Tibial artery (tissue), 4 donors: ENCODE measurements around the gene KRT74.

Experiments
- DNase-seq, 2 donors: peaks; one replicate each; pipeline ENCODE4 v3.0.0-alpha.2; 2019
- H3K27ac ChIP-seq, 2 donors: fragments of 200-600 bp; sonication (generic) in 1 of 2; 1 replicate in 1 of 2; 2 replicates in 1 of 2; pipeline ENCODE4 v1.5.1; 2018 to 2019; ENCODE audit warnings: mild to moderate bottlenecking in 1 of 2
- H3K27me3 ChIP-seq, 2 donors: fragments of 200-600 bp; sonication (generic) in 1 of 2; one replicate each; pipeline versions ENCODE4 v1.5.1 to v1.6.0; 2016 to 2019
- H3K36me3 ChIP-seq, 3 donors: fragments of 200-600 bp; sonication (generic) in 2 of 3; one replicate each; pipeline ENCODE4 v1.5.1; 2016 to 2019; ENCODE audit warnings: mild to moderate bottlenecking in 2 of 3
- H3K4me1 ChIP-seq, 4 donors: fragments of 200-600 bp; sonication (generic) in 2 of 4; 1 replicate in 3 of 4; 2 replicates in 1 of 4; pipeline ENCODE4 v1.5.1; 2016 to 2019
- H3K4me3 ChIP-seq, 2 donors: fragments of 200-600 bp; sonication (generic) in 1 of 2; 1 replicate in 1 of 2; 2 replicates in 1 of 2; pipeline ENCODE4 v1.5.1; 2018 to 2019; ENCODE audit warnings: mild to moderate bottlenecking in 2 of 2
- H3K9me3 ChIP-seq, 3 donors: fragments of 200-600 bp; sonication (generic) in 1 of 3; one replicate each; pipeline ENCODE4 v1.5.1; 2016 to 2019
- intact Hi-C: fragments of 100-400 bp; cut with DNase I; formaldehyde crosslinking; loops from one replicate; pipeline ENCODE4 v1.15.0; 2023; ENCODE audit warnings: low total_unique reads
- TF ChIP-seq, protein P1 (sequence below), 2 experiments: fragments of 200-600 bp in 1 of 2; fragments of 450-650 bp in 1 of 2; IDR thresholded peaks; one replicate each; pipeline ENCODE4 v1.5.1; 2017 to 2019; ENCODE audit warnings: antibody characterized with exemption in 2 of 2, mild to moderate bottlenecking in 1 of 2, moderate library complexity in 1 of 2

Gene KRT74

DNA sequence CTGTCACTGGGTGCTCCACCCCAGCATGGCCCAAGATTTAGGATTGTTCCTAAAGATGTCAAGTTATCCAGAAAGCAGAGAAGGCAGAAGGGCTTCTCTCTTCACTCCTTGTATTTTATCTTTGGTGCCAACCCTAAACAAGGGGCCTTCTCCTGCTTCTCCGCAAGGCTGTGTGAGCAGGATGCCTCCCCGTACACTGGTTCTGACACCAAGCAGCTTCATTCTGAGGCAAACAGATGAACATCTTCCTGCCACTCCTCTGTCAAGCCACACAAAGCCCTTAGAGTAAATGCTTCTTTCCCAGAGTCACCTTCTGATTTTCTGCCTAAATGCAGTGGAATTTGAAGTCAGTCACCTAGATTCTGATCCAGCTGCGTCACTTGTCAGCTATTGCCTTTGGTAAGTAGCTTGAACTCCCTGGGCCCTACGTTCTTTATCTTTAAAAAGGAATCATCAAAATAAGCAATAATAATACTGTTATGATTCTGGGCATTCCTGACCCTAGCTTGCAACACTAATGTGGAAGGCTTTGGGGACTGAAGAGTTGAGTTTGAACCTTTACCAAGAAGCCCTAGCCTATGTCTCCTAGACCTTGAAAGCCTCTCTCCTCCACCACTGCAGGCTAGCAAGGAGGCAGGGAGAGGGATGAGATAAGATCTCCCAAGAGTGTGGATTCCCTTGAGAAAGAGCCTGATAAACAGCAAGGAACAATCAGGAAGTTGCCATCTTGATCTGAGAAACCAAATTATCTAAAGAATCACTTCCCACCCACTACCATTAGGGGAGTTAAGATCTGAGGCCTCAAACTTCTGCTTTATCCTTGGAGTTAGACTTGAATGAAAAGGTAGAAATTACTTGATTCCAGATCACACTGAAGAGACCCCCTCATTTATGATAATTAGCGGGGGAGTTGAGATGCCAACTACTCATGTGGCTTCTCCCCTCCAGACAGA, 39.1 kb upstream of the KRT74 start:
- intact Hi-C loops = loop anchor here (10.0 kb wide), 1 partner anchor 232 kb away; the partner anchor contains the start of gene KRT78
- Histone ChIP-seq H3K9me3 (no peaks in the 10 kb centered on the region), H3K27me3 (peaks cover 0 to 44% of the 10 kb centered on the region in 2 donors), H3K27ac (no peak overlapping the region), H3K4me1 (no peaks in the 10 kb centered on the region), H3K4me3 (no peak overlapping the region), H3K36me3 (no peaks in the 10 kb centered on the region)
- no peak for DNase-seq
- TF ChIP-seq, protein P1, sequence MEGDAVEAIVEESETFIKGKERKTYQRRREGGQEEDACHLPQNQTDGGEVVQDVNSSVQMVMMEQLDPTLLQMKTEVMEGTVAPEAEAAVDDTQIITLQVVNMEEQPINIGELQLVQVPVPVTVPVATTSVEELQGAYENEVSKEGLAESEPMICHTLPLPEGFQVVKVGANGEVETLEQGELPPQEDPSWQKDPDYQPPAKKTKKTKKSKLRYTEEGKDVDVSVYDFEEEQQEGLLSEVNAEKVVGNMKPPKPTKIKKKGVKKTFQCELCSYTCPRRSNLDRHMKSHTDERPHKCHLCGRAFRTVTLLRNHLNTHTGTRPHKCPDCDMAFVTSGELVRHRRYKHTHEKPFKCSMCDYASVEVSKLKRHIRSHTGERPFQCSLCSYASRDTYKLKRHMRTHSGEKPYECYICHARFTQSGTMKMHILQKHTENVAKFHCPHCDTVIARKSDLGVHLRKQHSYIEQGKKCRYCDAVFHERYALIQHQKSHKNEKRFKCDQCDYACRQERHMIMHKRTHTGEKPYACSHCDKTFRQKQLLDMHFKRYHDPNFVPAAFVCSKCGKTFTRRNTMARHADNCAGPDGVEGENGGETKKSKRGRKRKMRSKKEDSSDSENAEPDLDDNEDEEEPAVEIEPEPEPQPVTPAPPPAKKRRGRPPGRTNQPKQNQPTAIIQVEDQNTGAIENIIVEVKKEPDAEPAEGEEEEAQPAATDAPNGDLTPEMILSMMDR (IDR thresholded peaks at IDR 0.05) = no peak

DNA sequence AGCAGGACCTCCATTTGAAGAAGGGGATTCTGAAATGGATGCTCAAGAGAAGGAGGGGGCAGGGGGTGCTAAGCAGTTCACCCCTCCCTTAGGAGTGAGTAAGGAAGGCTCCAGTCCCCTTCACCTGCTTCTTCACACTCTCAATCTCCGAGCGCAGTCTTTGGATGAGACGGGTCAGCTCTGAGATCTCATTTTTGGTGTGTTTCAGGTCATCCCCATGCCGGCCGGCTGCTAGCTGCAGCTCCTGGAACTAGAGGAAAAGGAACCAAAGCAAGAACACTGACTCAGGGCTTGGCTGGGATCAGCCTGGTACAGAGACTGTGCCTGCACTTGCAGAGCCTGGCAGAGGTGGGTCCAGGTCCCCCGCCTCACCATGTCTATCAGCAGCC, 37.4 kb upstream of the KRT74 start:
- Histone ChIP-seq H3K27me3 (peaks cover 0 to 35% of the 10 kb centered on the region in 2 donors), H3K36me3 (no peaks in the 10 kb centered on the region), H3K4me1 (no peaks in the 10 kb centered on the region), H3K9me3 (no peaks in the 10 kb centered on the region), H3K4me3 (no peak overlapping the region), H3K27ac (no peak overlapping the region)
- DNase-seq = no peak
- TF ChIP-seq, protein P1 (IDR thresholded peaks at IDR 0.05) = no peak
- intact Hi-C loops = loop anchor here (10.0 kb wide), 1 partner anchor 234 kb away; the partner anchor contains the start of gene KRT78

DNA sequence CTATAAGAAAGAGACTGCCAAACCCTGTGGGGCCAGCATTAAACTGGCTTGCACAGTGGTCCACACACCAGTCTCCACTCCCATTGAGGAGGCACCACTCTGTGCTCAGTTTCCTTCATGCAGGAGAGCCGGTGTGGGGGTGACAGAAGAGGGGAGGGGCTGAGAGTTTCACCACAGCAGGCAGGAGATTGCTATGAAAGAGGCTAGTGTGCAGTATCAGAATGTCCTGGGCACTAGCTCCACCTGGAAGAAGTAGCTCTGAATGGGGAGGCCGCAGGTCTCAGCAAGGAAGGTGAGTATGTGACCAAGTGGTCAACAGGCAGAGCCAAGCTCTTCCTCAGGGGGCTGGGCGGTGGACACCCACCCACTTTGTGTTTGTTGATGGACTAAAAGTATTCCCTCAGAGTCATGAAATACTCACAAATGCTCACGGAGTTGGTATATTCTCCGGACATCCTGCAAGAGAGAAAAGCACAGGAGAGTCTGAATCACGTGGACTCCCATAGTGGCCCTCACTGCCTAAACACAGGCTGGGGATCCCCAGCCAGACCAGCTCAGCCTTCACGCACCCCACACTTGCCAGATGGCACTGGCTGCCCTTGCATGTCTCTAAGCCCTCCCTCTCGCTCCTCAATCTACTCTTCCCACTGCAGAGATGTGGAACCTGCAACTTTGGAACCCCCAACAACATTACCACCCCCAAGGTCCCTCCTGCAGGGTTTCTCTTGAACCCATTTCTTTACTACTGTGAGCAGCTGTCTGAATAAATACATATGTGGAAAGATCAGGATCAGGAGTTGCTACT, 35.4 kb upstream of the KRT74 start:
- Histone ChIP-seq H3K4me1 (no peaks in the 10 kb centered on the region), H3K27ac (no peak overlapping the region), H3K36me3 (no peaks in the 10 kb centered on the region), H3K27me3 (peaks cover 0 to 33% of the 10 kb centered on the region in 2 donors), H3K9me3 (no peaks in the 10 kb centered on the region), H3K4me3 (no peak overlapping the region)
- TF ChIP-seq, protein P1 (IDR thresholded peaks at IDR 0.05) = no peak
- no peak for DNase-seq
- intact Hi-C loops = no loop called here

- Histone ChIP-seq H3K4me1 (no peaks in the 10 kb centered on the region), H3K4me3 (no peak overlapping the region), H3K27me3 (peaks cover 0 to 29% of the 10 kb centered on the region in 2 donors), H3K27ac (no peak overlapping the region), H3K36me3 (no peaks in the 10 kb centered on the region), H3K9me3 (no peaks in the 10 kb centered on the region)
- TF ChIP-seq, protein P1 (IDR thresholded peaks at IDR 0.05) = no peak
- no peak for DNase-seq
- intact Hi-C loops = no loop called here
Observed at GRCh38 chr12:52608161-52608560, 34.5 kb upstream of the KRT74 start.

- Histone ChIP-seq H3K27ac (no peak overlapping the region), H3K36me3 (no peaks in the 10 kb centered on the region), H3K9me3 (no peaks in the 10 kb centered on the region), H3K27me3 (peaks cover 0 to 33% of the 10 kb centered on the region in 2 donors), H3K4me3 (no peak overlapping the region), H3K4me1 (no peaks in the 10 kb centered on the region)
- intact Hi-C loops = no loop called here
- DNase-seq = no peak
- TF ChIP-seq, protein P1 (IDR thresholded peaks at IDR 0.05) = no peak
Observed at GRCh38 chr12:52607314-52607713, 33.7 kb upstream of the KRT74 start.
